ENCODE measurements around the gene SLC26A5.

SLC26A5 gene

GRCh38 chr7:103346396-103346795 lies 99.6 kb downstream of the SLC26A5 start:
- DNase-seq (ENCODE audit: low read depth), result no peak

GRCh38 chr7:103344453-103345149 lies 101.4 kb downstream of the SLC26A5 start, which contains the start of gene DNAJC2:
Gene DNAJC2, minus strand, starts transcription at chr7:103344767. Its CDS starts 145 bp downstream, at chr7:103344622.
- DNase-seq (ENCODE audit: low read depth), result peak; percentile 85

GRCh38 chr7:103343758-103344452 lies 102.1 kb downstream of the SLC26A5 start:
- peak; percentile 43 for DNase-seq (ENCODE audit: low read depth)

GRCh38 chr7:103343332-103343731 lies 102.7 kb downstream of the SLC26A5 start:
- DNase-seq (ENCODE audit: low read depth), result no peak

- no peak for DNase-seq (ENCODE audit: low read depth)
Observed at GRCh38 chr7:103341466-103341865, 104.5 kb downstream of the SLC26A5 start.

- DNase-seq (ENCODE audit: low read depth), result no peak
Observed at GRCh38 chr7:103338864-103339263, 107.1 kb downstream of the SLC26A5 start.

- no peak for DNase-seq (ENCODE audit: low read depth)
Observed at GRCh38 chr7:103336761-103337160, 109.2 kb downstream of the SLC26A5 start.

GRCh38 chr7:103325744-103326143 lies 120.3 kb downstream of the SLC26A5 start:
- DNase-seq (ENCODE audit: low read depth), result no peak
